ENCODE measurements around the gene RGPD3.

Gene RGPD3

GRCh38 chr2:106343274-106343673 lies 124.9 kb downstream of the RGPD3 start:
- DNase-seq (ENCODE audit: low read depth, low spot score): no peak

GRCh38 chr2:106342831-106343251 lies 125.4 kb downstream of the RGPD3 start:
- no peak for DNase-seq (ENCODE audit: low read depth, low spot score)

- no peak for DNase-seq (ENCODE audit: low read depth, low spot score)
These were observed 126.5 kb downstream of the RGPD3 start for GRCh38 chr2:106341666-106342065.
